Psoas muscle (tissue), 8 donors: ENCODE data around the gene LRRC32. TPM values are rescaled to one million over a fixed set of nuclear protein-coding genes. Genes with fewer than 3 reads are reported as not detected.
A peak's percentile ranks its signal among the peaks of the same experiment; 100 is the strongest.

Experiments used
- ATAC-seq, 4 donors: fragments of 200-7000 bp; cut with Tn5 transposase; one replicate each; pipeline ENCODE4 v1.9.1; 2020; ENCODE audit warnings: moderate library complexity in 3 of 4, mild to moderate bottlenecking in 2 of 4
- DNase-seq, 2 donors: peaks; one replicate each; pipeline ENCODE4 v3.0.0-alpha.2; 2020
- H3K27ac ChIP-seq: fragments of 200-600 bp; one replicate; pipeline ENCODE4 v1.8.0; 2022
- H3K27me3 ChIP-seq, 3 donors: fragments of 200-600 bp in 1 of 3; one replicate each; pipeline versions ENCODE4 v1.6.1 to v1.8.0; 2013 to 2022; ENCODE audit warnings: low read length in 2 of 3, mild to moderate bottlenecking in 2 of 3, moderate library complexity in 1 of 3; ENCODE audit not compliant: insufficient read depth in 3 of 3
- H3K36me3 ChIP-seq, 2 donors: fragments of 200-600 bp in 1 of 2; one replicate each; pipeline versions ENCODE4 v1.6.1 to v1.8.0; 2013 to 2022; ENCODE audit warnings: low read depth in 1 of 2, mild to moderate bottlenecking in 1 of 2, moderate library complexity in 1 of 2; ENCODE audit not compliant: insufficient read depth in 1 of 2
- H3K4me1 ChIP-seq: fragments of 200-600 bp; one replicate; pipeline ENCODE4 v1.8.0; 2022
- H3K4me3 ChIP-seq: fragments of 200-600 bp; one replicate; pipeline ENCODE4 v1.8.0; 2022; ENCODE audit warnings: mild to moderate bottlenecking
- H3K9me3 ChIP-seq: fragments of 200-600 bp; one replicate; pipeline ENCODE4 v1.8.0; 2022
- CTCF ChIP-seq: fragments of 200-600 bp; IDR thresholded peaks from one replicate; pipeline ENCODE4 v1.8.0; 2022; ENCODE audit warnings: antibody characterized with exemption
- WGBS, 3 donors: extraction: QIAGEN DNeasy Blood & Tissue Kit; methylation state at CpG; one replicate each; pipeline versions ENCODE4 v1.1.6 to v1.1.7; 2013; 5-methylcytosine and 5-hydroxymethylcytosine counted together
- intact Hi-C, 2 donors: fragments of 100-400 bp; cut with DNase I; formaldehyde crosslinking; loops; one replicate each; pipeline versions ENCODE4 v1.11.0 to v1.14.2; 2022
- polyA plus RNA-seq, 3 donors: library from polyadenylated mRNA; stranded (reverse); fragments of 200-250 nt; gene quantifications; one replicate each; pipeline ENCODE4 v1.2.3, GENCODE V29; 2013
- total RNA-seq, 4 donors: library from RNA; stranded (reverse); fragmentation: NEBNext Ultra II Directional in 2 of 4; extraction: Animal tissue kit (Norgen Biotek cat#: 25700) in 2 of 4; gene quantifications; one replicate each; pipeline versions ENCODE4 v1.2.1 to v1.2.4, GENCODE V29; 2021 to 2023
- donor health status: healthy with polysubstance abuse.
- donor health status: DM: no; HTN: no; CAD: no; lungs with moderate emphysema.
- donor health status: Bipolar disorder and iron deficiency.
- donor health status: healthy.
- donor health status: DM: yes; HTN: yes; CAD: no.
- donor health status: DM: no; HTN: no; CAD: no.
- donor health status: DM: no; HTN: no; CAD: no.
- donor health status: DM: yes; HTN: yes; CAD: no.

The LRRC32 gene
- total and polyA plus RNA-seq, 7 donors: 14.7 to 32.9 (median 16.7) TPM

GRCh38 chr11:76629853-76630599 is 40.5 kb downstream of the LRRC32 start:
- Histone ChIP-seq H3K9me3 (no peaks in the 10 kb centered on the region), H3K4me1 (no peaks in the 10 kb centered on the region), H3K27ac (peak overlapping the region; percentile 84), H3K4me3 (no peak overlapping the region), H3K36me3 (no peaks in the 10 kb centered on the region), H3K27me3 (no peaks in the 10 kb centered on the region)
- WGBS, 3 donors: 31 to 32% (median 32%) methylated on average over 11 of the region's 11 CpGs
- intact Hi-C loops: no loop called here
- ATAC-seq (peak; percentile 37 to 75 (median 67)), DNase-seq (peak; percentile 63 to 82)
- TF ChIP-seq CTCF: no peak

DNA sequence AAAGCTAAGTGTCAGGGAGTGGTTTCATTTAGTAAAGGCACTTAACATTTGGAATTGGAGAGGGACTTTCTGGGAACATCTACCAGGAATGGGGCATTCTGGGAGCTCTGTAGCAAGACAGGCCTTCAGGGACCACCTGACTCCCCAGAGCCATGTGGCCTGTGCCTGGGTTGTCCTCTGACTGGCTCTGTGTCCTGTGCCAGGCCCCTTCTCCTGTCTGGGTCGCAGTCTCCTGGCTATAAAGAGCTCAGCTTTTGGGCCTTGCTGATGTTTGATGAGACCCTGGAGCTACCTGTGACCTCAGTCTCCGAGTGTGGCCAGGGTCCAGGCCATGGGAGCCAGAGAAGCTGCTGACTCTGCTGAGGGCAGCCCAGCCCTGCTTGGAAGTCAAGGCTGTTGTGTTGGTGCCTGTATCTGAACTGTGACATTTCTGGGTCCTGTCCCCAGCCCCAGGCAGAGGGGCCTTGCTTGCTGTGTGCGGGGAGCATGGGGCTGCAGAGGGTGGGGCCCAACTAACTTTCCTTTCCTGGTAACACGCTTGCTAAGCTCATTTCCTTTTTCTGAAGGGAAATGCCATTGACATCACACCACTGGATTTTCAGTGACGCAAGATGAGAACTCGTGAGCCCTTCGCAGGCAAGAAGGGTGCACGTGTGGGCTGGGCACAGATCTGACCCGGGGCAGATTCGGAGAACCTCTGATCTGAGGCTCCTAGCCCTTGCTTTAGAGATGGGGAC is 41.3 kb downstream of the LRRC32 start:
- peak; percentile 34 to 74 for DNase-seq
- Histone ChIP-seq H3K4me1 (no peaks in the 10 kb centered on the region), H3K4me3 (no peak overlapping the region), H3K36me3 (no peaks in the 10 kb centered on the region), H3K27me3 (no peaks in the 10 kb centered on the region), H3K9me3 (no peaks in the 10 kb centered on the region), H3K27ac (peak overlapping the region; percentile 84)
- no peak for TF ChIP-seq CTCF
- ATAC-seq: peak; percentile 60 to 79 (median 66)
- WGBS, 3 donors: 67 to 80% (median 75%) methylated on average over 10 of the region's 10 CpGs
- intact Hi-C loops: no loop called here

GRCh38 chr11:76628408-76628947 is 42.1 kb downstream of the LRRC32 start:
- ATAC-seq (no peak), DNase-seq (no peak)
- Histone ChIP-seq H3K27ac (peak overlapping the region; percentile 84), H3K27me3 (no peaks in the 10 kb centered on the region), H3K9me3 (no peaks in the 10 kb centered on the region), H3K36me3 (no peaks in the 10 kb centered on the region), H3K4me3 (no peak overlapping the region), H3K4me1 (no peaks in the 10 kb centered on the region)
- no peak for TF ChIP-seq CTCF
- 91 to 95% (median 95%) methylated on average over 8 of the region's 8 CpGs for WGBS, 3 donors
- intact Hi-C loops: no loop called here

DNA sequence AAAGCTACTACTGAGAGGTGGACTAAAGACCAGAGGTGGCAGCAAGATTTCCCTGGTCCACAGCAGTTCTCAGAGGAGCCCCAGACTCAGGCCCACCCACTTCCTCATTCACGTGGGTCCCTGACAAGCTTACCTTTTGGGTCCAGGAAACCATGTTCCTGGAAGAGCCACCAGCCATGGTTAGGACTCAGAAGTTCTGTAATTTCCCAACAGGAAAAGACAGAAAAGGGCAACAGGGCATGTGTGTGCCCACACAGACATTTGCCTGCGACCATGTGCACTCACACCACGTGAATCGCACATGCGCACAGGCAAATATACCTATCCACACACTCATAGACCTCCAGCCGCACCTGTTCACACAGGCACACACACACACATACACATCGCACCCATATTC is 42.9 kb downstream of the LRRC32 start:
- Histone ChIP-seq H3K4me1 (no peaks in the 10 kb centered on the region), H3K36me3 (no peaks in the 10 kb centered on the region), H3K27me3 (no peaks in the 10 kb centered on the region), H3K27ac (no peak overlapping the region), H3K4me3 (no peak overlapping the region), H3K9me3 (no peaks in the 10 kb centered on the region)
- no peak for TF ChIP-seq CTCF
- ATAC-seq (no peak), DNase-seq (no peak)
- intact Hi-C loops: no loop called here
- WGBS, 3 donors: 87 to 89% (median 87%) methylated on average over 7 of the region's 7 CpGs
